ENCODE results near the gene ITGB2. TPM values are rescaled to one million over a fixed set of nuclear protein-coding genes. Genes with fewer than 3 reads are reported as not detected.
A peak's percentile ranks its signal among the peaks of the same experiment; 100 is the strongest.

The ITGB2 gene
- total RNA-seq, 1 experiment from 2014 or later: 1.5 TPM

GRCh38 chr21:44867999-44868700 lies 52.5 kb downstream of the ITGB2 start (continued):
- no peak for TF ChIP-seq ZNF396 (CRISPR knock-in tag; IDR thresholded peaks at IDR 0.05; ENCODE audit: borderline replicate concordance)
- TF ChIP-seq EMX1 (CRISPR knock-in tag; IDR thresholded peaks at IDR 0.05): no peak
- TF ChIP-seq PRDM15 (CRISPR knock-in tag; IDR thresholded peaks at IDR 0.05): no peak
- no peak for TF ChIP-seq JUN (CRISPR knock-in tag; IDR thresholded peaks at IDR 0.05)
- no peak for TF ChIP-seq GTF2I (CRISPR knock-in tag; conservative IDR thresholded peaks at IDR 0.05)
- no peak for TF ChIP-seq NFYB (CRISPR knock-in tag; conservative IDR thresholded peaks at IDR 0.05; ENCODE audit: low read depth)
- TF ChIP-seq ZMAT4 (CRISPR knock-in tag; IDR thresholded peaks at IDR 0.05): no peak
- TF ChIP-seq ELF4 (CRISPR knock-in tag; IDR thresholded peaks at IDR 0.05; ENCODE audit: low read depth): no peak
- TF ChIP-seq NR3C1 (CRISPR knock-in tag; conservative IDR thresholded peaks at IDR 0.05; ENCODE audit: low read depth): no peak
- TF ChIP-seq E2F5 (CRISPR knock-in tag; IDR thresholded peaks at IDR 0.05): no peak
- TF ChIP-seq GABPB1 (CRISPR knock-in tag; IDR thresholded peaks at IDR 0.05): no peak
- no peak for TF ChIP-seq ATF6 (CRISPR knock-in tag; IDR thresholded peaks at IDR 0.05)
- no peak for TF ChIP-seq FOXP4 (CRISPR knock-in tag; IDR thresholded peaks at IDR 0.05)
- no peak for TF ChIP-seq KAT7 (CRISPR knock-in tag; IDR thresholded peaks at IDR 0.05; ENCODE audit: borderline replicate concordance)

GRCh38 chr21:44867464-44867863 lies 53.2 kb downstream of the ITGB2 start:
- peaks cover 46% of the 10 kb centered on the region for H3K4me1 Mint-ChIP-seq
- ATAC-seq (no peak), DNase-seq (ENCODE audit: low spot score) (no peak)
- POLR2A ChIA-PET: no interaction called here
- CTCF ChIA-PET: no interaction called here
- H3K4me3 Mint-ChIP-seq: no peak overlapping the region
- peak overlapping the region; percentile 43 for H3K27ac Mint-ChIP-seq
- H3K9me3 Mint-ChIP-seq: no peaks in the 10 kb centered on the region
- H3K27me3 Mint-ChIP-seq (ENCODE audit: low read depth): no peaks in the 10 kb centered on the region
- peaks cover 20% of the 10 kb centered on the region for H3K36me3 Mint-ChIP-seq
- TF ChIP-seq SP1 (CRISPR knock-in tag; conservative IDR thresholded peaks at IDR 0.05) (no peak), MAX (CRISPR knock-in tag; IDR thresholded peaks at IDR 0.05) (no peak), STAT6 (CRISPR knock-in tag; conservative IDR thresholded peaks at IDR 0.05; ENCODE audit: low read depth) (no peak), IRF2 (CRISPR knock-in tag; IDR thresholded peaks at IDR 0.05; ENCODE audit: borderline replicate concordance, low read depth) (no peak), ZNF425 (CRISPR knock-in tag; conservative IDR thresholded peaks at IDR 0.05) (no peak), RORB (CRISPR knock-in tag; IDR thresholded peaks at IDR 0.05) (no peak), JAZF1 (CRISPR knock-in tag; IDR thresholded peaks at IDR 0.05) (no peak)
